ENCODE data around the gene NPHP3.

The NPHP3 gene

DNA sequence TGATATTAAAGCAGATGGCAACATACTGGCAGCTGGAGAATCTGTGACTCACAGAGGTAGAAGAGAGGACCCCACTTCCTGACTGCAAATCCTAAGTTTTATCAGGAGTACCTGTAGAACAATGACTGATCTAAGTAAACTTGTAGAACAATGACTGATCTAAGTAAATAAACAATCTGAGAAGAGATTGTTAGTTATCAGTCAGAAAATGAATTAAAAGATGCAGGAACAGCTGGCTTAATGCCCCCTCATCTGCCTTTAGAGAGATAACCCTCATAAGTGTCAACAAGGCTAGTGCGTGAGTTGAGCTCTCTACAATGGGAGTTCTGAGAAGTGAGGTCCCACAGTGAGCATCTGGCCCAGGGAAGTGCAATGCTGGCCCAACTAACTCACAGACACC, 77.2 kb downstream of the NPHP3 start:
- no peak overlapping the region for H2AK5ac ChIP-seq (ENCODE audit: low read length, severe bottlenecking)
- H3K9me3 ChIP-seq (ENCODE audit: control insufficient read depth, low read length), result no peaks in the 10 kb centered on the region
- no peak overlapping the region for H2AFZ ChIP-seq (ENCODE audit: low read depth, low read length)
- H3K27me3 ChIP-seq (ENCODE audit: control insufficient read depth in 1 of 2, insufficient read depth in 1 of 2, low read length in 2 of 2), result no peaks in the 10 kb centered on the region
- H3K27ac ChIP-seq (ENCODE audit: low read length, poor library complexity, severe bottlenecking), result no peak overlapping the region
- no peak overlapping the region for H3K4ac ChIP-seq (ENCODE audit: low read depth in 1 of 2, low read length in 2 of 2)
- peak overlapping the region; percentile 21 for H3K9ac ChIP-seq (ENCODE audit: low read length)
- H2BK12ac ChIP-seq (ENCODE audit: low read length in 2 of 2), result no peak overlapping the region
- no peak overlapping the region for H3K4me3 ChIP-seq (ENCODE audit: insufficient read depth in 1 of 2, low read depth in 1 of 2, low read length in 2 of 2)
- no peaks in the 10 kb centered on the region for H3K4me1 ChIP-seq (ENCODE audit: control insufficient read depth, insufficient read depth, low read depth, low read length)
- H3K14ac ChIP-seq (ENCODE audit: low read length in 2 of 2), result no peak overlapping the region
- 87% methylated on average over 1 of the region's 1 CpG for WGBS
- H3K18ac ChIP-seq (ENCODE audit: low read depth in 1 of 2, low read length in 2 of 2), result no peak overlapping the region
- H3K4me2 ChIP-seq (ENCODE audit: low read length, poor library complexity, severe bottlenecking), result no peak overlapping the region
- H2BK5ac ChIP-seq (ENCODE audit: low read depth, low read length, poor library complexity, severe bottlenecking), result no peak overlapping the region
- H2BK120ac ChIP-seq (ENCODE audit: low read depth, low read length), result no peak overlapping the region
- no peak overlapping the region for H4K91ac ChIP-seq (ENCODE audit: low read length)
- DNase-seq, result no peak
- peaks cover 0 to 6% of the 10 kb centered on the region in 2 experiments for H3K36me3 ChIP-seq (ENCODE audit: control insufficient read depth in 1 of 2, insufficient read depth in 2 of 2, low read depth in 1 of 2, low read length in 2 of 2)
- peaks cover 10% of the 10 kb centered on the region for H3K79me1 ChIP-seq (replicated peaks; ENCODE audit: low read length, poor library complexity, severe bottlenecking)
- H3K23ac ChIP-seq (ENCODE audit: low read length in 2 of 2), result no peak overlapping the region
- no peak overlapping the region for H4K8ac ChIP-seq (ENCODE audit: low read length)
- H2BK15ac ChIP-seq (ENCODE audit: low read depth, poor library complexity, severe bottlenecking), result no peak overlapping the region

DNA sequence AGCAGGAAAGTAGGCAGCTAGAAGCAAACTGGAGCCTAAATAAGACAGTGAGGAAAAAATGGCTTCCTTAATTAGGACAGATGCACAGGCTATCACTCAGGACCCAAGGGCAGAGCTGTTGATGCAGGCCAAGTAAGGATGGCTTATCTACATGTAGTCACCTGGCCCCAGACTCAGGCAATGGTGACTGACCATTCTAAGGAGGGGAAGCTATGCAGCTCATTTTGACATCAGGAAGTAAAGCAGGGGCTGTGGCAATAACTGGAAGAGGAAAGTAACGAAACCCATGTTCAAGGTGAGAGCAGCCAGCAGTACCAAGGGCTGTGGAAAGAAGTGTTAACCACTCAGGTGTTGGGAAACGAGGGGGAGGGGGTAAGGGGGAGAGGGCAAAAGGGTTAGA, 78.8 kb downstream of the NPHP3 start:
- Histone ChIP-seq H2BK5ac (ENCODE audit: low read depth, low read length, poor library complexity, severe bottlenecking) (no peak overlapping the region), H3K27ac (ENCODE audit: low read length, poor library complexity, severe bottlenecking) (no peak overlapping the region), H3K27me3 (ENCODE audit: control insufficient read depth in 1 of 2, insufficient read depth in 1 of 2, low read length in 2 of 2) (no peaks in the 10 kb centered on the region), H2AK5ac (ENCODE audit: low read length, severe bottlenecking) (no peak overlapping the region), H3K4ac (ENCODE audit: low read depth in 1 of 2, low read length in 2 of 2) (no peak overlapping the region), H3K14ac (ENCODE audit: low read length in 2 of 2) (no peak overlapping the region), H4K8ac (ENCODE audit: low read length) (no peak overlapping the region), H3K4me2 (ENCODE audit: low read length, poor library complexity, severe bottlenecking) (no peak overlapping the region), H3K79me1 (replicated peaks; ENCODE audit: low read length, poor library complexity, severe bottlenecking) (peaks cover 8% of the 10 kb centered on the region), H3K4me3 (ENCODE audit: insufficient read depth in 1 of 2, low read depth in 1 of 2, low read length in 2 of 2) (no peak overlapping the region), H3K23ac (ENCODE audit: low read length in 2 of 2) (no peak overlapping the region), H2BK120ac (ENCODE audit: low read depth, low read length) (no peak overlapping the region), H2BK12ac (ENCODE audit: low read length in 2 of 2) (no peak overlapping the region), H3K36me3 (ENCODE audit: control insufficient read depth in 1 of 2, insufficient read depth in 2 of 2, low read depth in 1 of 2, low read length in 2 of 2) (peaks cover 0 to 16% of the 10 kb centered on the region in 2 experiments), H3K18ac (ENCODE audit: low read depth in 1 of 2, low read length in 2 of 2) (no peak overlapping the region), H3K4me1 (ENCODE audit: control insufficient read depth, insufficient read depth, low read depth, low read length) (peaks cover 1% of the 10 kb centered on the region), H3K9me3 (ENCODE audit: control insufficient read depth, low read length) (no peaks in the 10 kb centered on the region), H2BK15ac (ENCODE audit: low read depth, poor library complexity, severe bottlenecking) (no peak overlapping the region), H2AFZ (ENCODE audit: low read depth, low read length) (no peak overlapping the region), H4K91ac (ENCODE audit: low read length) (peak overlapping the region; percentile 73), H3K9ac (ENCODE audit: low read length) (no peak overlapping the region)
- 56% methylated on average over 2 of the region's 2 CpGs for WGBS
- no peak for DNase-seq

DNA sequence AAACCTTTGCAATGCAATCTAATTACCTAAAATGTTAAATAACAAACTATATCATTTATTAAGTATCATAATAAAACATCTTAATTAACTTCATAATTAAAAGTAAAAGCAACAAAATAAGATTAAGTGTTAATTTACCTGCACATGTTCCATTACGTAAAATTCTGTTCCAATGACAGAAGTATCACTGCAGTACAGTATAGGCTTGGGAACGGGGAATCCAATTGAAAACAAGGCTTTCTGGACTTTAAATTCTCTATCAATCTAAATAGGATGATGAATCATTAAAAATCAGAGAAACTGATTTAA, 79.7 kb downstream of the NPHP3 start:
- peaks cover 0 to 16% of the 10 kb centered on the region in 2 experiments for H3K36me3 ChIP-seq (ENCODE audit: control insufficient read depth in 1 of 2, insufficient read depth in 2 of 2, low read depth in 1 of 2, low read length in 2 of 2)
- H3K9me3 ChIP-seq (ENCODE audit: control insufficient read depth, low read length), result no peaks in the 10 kb centered on the region
- H2BK120ac ChIP-seq (ENCODE audit: low read depth, low read length), result no peak overlapping the region
- DNase-seq, result no peak
- H2AK5ac ChIP-seq (ENCODE audit: low read length, severe bottlenecking), result no peak overlapping the region
- no peaks in the 10 kb centered on the region for H3K27me3 ChIP-seq (ENCODE audit: control insufficient read depth in 1 of 2, insufficient read depth in 1 of 2, low read length in 2 of 2)
- H2BK5ac ChIP-seq (ENCODE audit: low read depth, low read length, poor library complexity, severe bottlenecking), result no peak overlapping the region
- H4K8ac ChIP-seq (ENCODE audit: low read length), result no peak overlapping the region
- H3K79me1 ChIP-seq (replicated peaks; ENCODE audit: low read length, poor library complexity, severe bottlenecking), result peaks cover 6% of the 10 kb centered on the region
- no peak overlapping the region for H3K4me3 ChIP-seq (ENCODE audit: insufficient read depth in 1 of 2, low read depth in 1 of 2, low read length in 2 of 2)
- H3K9ac ChIP-seq (ENCODE audit: low read length), result no peak overlapping the region
- H2AFZ ChIP-seq (ENCODE audit: low read depth, low read length), result no peak overlapping the region
- no peak overlapping the region for H2BK15ac ChIP-seq (ENCODE audit: low read depth, poor library complexity, severe bottlenecking)
- peaks cover 1% of the 10 kb centered on the region for H3K4me1 ChIP-seq (ENCODE audit: control insufficient read depth, insufficient read depth, low read depth, low read length)
- no peak overlapping the region for H3K18ac ChIP-seq (ENCODE audit: low read depth in 1 of 2, low read length in 2 of 2)
- H3K4ac ChIP-seq (ENCODE audit: low read depth in 1 of 2, low read length in 2 of 2), result no peak overlapping the region
- no peak overlapping the region for H2BK12ac ChIP-seq (ENCODE audit: low read length in 2 of 2)
- H3K4me2 ChIP-seq (ENCODE audit: low read length, poor library complexity, severe bottlenecking), result no peak overlapping the region
- no peak overlapping the region for H3K23ac ChIP-seq (ENCODE audit: low read length in 2 of 2)
- H3K14ac ChIP-seq (ENCODE audit: low read length in 2 of 2), result no peak overlapping the region
- WGBS, result no CpG with 5 or more reads among the region's 2 CpGs
- no peak overlapping the region for H4K91ac ChIP-seq (ENCODE audit: low read length)
- H3K27ac ChIP-seq (ENCODE audit: low read length, poor library complexity, severe bottlenecking), result no peak overlapping the region

DNA sequence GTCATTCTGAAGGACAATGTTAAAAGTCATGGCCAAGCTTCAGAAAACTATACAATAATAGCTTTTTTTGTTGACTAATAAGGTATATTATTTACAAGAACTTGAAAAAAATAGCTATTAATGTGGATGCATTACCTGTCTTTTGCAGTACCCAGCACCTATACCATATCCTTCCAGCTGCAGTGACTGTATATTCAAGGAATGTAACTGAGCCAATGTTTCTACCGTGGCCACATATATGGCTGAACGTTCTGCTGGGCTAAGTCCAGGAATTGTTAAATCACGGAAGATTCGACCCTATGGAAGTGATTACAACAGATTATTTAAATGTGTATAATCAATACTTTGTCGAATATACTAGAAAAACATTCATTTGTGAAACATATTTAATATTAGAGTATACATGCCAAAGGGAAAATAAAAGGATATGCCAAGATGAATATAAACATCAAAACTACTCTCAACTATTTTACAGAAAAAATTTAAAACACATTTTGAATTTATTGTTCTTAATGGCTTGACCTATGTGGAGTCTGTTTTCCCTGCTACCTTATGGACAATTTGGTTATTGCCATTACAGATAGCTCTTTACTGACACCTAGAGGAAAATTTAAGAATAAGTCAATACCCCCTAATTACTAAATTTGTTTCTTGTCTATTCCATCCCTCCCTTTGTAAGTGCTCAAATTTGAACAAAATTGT, 80.2 kb downstream of the NPHP3 start:
- H3K14ac ChIP-seq (ENCODE audit: low read length in 2 of 2), result no peak overlapping the region
- no peak overlapping the region for H2BK12ac ChIP-seq (ENCODE audit: low read length in 2 of 2)
- no peaks in the 10 kb centered on the region for H3K27me3 ChIP-seq (ENCODE audit: control insufficient read depth in 1 of 2, insufficient read depth in 1 of 2, low read length in 2 of 2)
- H3K9me3 ChIP-seq (ENCODE audit: control insufficient read depth, low read length), result no peaks in the 10 kb centered on the region
- H3K36me3 ChIP-seq (ENCODE audit: control insufficient read depth in 1 of 2, insufficient read depth in 2 of 2, low read depth in 1 of 2, low read length in 2 of 2), result peaks cover 0 to 16% of the 10 kb centered on the region in 2 experiments
- no peak overlapping the region for H2BK120ac ChIP-seq (ENCODE audit: low read depth, low read length)
- no peak overlapping the region for H3K18ac ChIP-seq (ENCODE audit: low read depth in 1 of 2, low read length in 2 of 2)
- H3K23ac ChIP-seq (ENCODE audit: low read length in 2 of 2), result no peak overlapping the region
- no peak overlapping the region for H2BK15ac ChIP-seq (ENCODE audit: low read depth, poor library complexity, severe bottlenecking)
- no peak overlapping the region for H2BK5ac ChIP-seq (ENCODE audit: low read depth, low read length, poor library complexity, severe bottlenecking)
- H3K4ac ChIP-seq (ENCODE audit: low read depth in 1 of 2, low read length in 2 of 2), result no peak overlapping the region
- H3K79me1 ChIP-seq (replicated peaks; ENCODE audit: low read length, poor library complexity, severe bottlenecking), result peaks cover 3% of the 10 kb centered on the region
- no peak overlapping the region for H3K4me3 ChIP-seq (ENCODE audit: insufficient read depth in 1 of 2, low read depth in 1 of 2, low read length in 2 of 2)
- H3K4me1 ChIP-seq (ENCODE audit: control insufficient read depth, insufficient read depth, low read depth, low read length), result peaks cover 1% of the 10 kb centered on the region
- H4K8ac ChIP-seq (ENCODE audit: low read length), result no peak overlapping the region
- 52% methylated on average over 2 of the region's 5 CpGs for WGBS
- peak overlapping the region; percentile 57 for H3K9ac ChIP-seq (ENCODE audit: low read length)
- H2AFZ ChIP-seq (ENCODE audit: low read depth, low read length), result no peak overlapping the region
- no peak overlapping the region for H3K27ac ChIP-seq (ENCODE audit: low read length, poor library complexity, severe bottlenecking)
- H4K91ac ChIP-seq (ENCODE audit: low read length), result no peak overlapping the region
- DNase-seq, result peak; percentile 67
- no peak overlapping the region for H2AK5ac ChIP-seq (ENCODE audit: low read length, severe bottlenecking)
- H3K4me2 ChIP-seq (ENCODE audit: low read length, poor library complexity, severe bottlenecking), result no peak overlapping the region
